ENCODE results near the gene ELAVL3.

Gene ELAVL3

GRCh38 chr19:11426656-11427055, 54.2 kb downstream of the ELAVL3 start:
- Histone ChIP-seq H3K9me3 (ENCODE audit: control insufficient read depth, insufficient read depth, low read depth, low read length) (no peaks in the 10 kb centered on the region), H3K9ac (ENCODE audit: low read length) (no peak overlapping the region), H3K4me3 (ENCODE audit: low read depth, low read length) (no peak overlapping the region), H3K27me3 (ENCODE audit: control insufficient read depth, insufficient read depth, low read length) (peaks cover 30% of the 10 kb centered on the region), H3K27ac (ENCODE audit: low read depth, low read length) (no peak overlapping the region), H3K4me1 (ENCODE audit: control insufficient read depth, insufficient read depth, low read length) (peaks cover 10% of the 10 kb centered on the region; the same call in 1 of the 2 replicates), H3K36me3 (ENCODE audit: control insufficient read depth, insufficient read depth, low read length) (no peaks in the 10 kb centered on the region)

- H3K4me1 ChIP-seq (ENCODE audit: control insufficient read depth, insufficient read depth, low read length), result peaks cover 16% of the 10 kb centered on the region; the same call in 1 of the 2 replicates
- H3K4me3 ChIP-seq (ENCODE audit: low read depth, low read length), result no peak overlapping the region
- H3K27me3 ChIP-seq (ENCODE audit: control insufficient read depth, insufficient read depth, low read length), result peaks cover 37% of the 10 kb centered on the region
- no peaks in the 10 kb centered on the region for H3K36me3 ChIP-seq (ENCODE audit: control insufficient read depth, insufficient read depth, low read length)
- peak overlapping the region; percentile 4 for H3K9ac ChIP-seq (ENCODE audit: low read length)
- no peaks in the 10 kb centered on the region for H3K9me3 ChIP-seq (ENCODE audit: control insufficient read depth, insufficient read depth, low read depth, low read length)
- H3K27ac ChIP-seq (ENCODE audit: low read depth, low read length), result no peak overlapping the region
These were observed 55.0 kb downstream of the ELAVL3 start for GRCh38 chr19:11425719-11426457.

- Histone ChIP-seq H3K4me3 (ENCODE audit: low read depth, low read length) (peak overlapping the region; percentile 8; the same call in 1 of the 2 replicates), H3K9me3 (ENCODE audit: control insufficient read depth, insufficient read depth, low read depth, low read length) (no peaks in the 10 kb centered on the region), H3K9ac (ENCODE audit: low read length) (no peak overlapping the region), H3K27ac (ENCODE audit: low read depth, low read length) (no peak overlapping the region), H3K4me1 (ENCODE audit: control insufficient read depth, insufficient read depth, low read length) (peaks cover 20% of the 10 kb centered on the region; the same call in 1 of the 2 replicates), H3K27me3 (ENCODE audit: control insufficient read depth, insufficient read depth, low read length) (peaks cover 57% of the 10 kb centered on the region), H3K36me3 (ENCODE audit: control insufficient read depth, insufficient read depth, low read length) (no peaks in the 10 kb centered on the region)
These were observed 57.1 kb downstream of the ELAVL3 start for GRCh38 chr19:11423791-11424181.

- H3K27me3 ChIP-seq (ENCODE audit: control insufficient read depth, insufficient read depth, low read length), result peaks cover 60% of the 10 kb centered on the region
These were observed 57.6 kb downstream of the ELAVL3 start for GRCh38 chr19:11423164-11423790.

GRCh38 chr19:11422163-11423065, 58.4 kb downstream of the ELAVL3 start:
- Histone ChIP-seq H3K4me1 (ENCODE audit: control insufficient read depth, insufficient read depth, low read length) (peaks cover 24% of the 10 kb centered on the region; the same call in 1 of the 2 replicates), H3K27ac (ENCODE audit: low read depth, low read length) (no peak overlapping the region), H3K36me3 (ENCODE audit: control insufficient read depth, insufficient read depth, low read length) (no peaks in the 10 kb centered on the region), H3K9ac (ENCODE audit: low read length) (no peak overlapping the region), H3K27me3 (ENCODE audit: control insufficient read depth, insufficient read depth, low read length) (peaks cover 65% of the 10 kb centered on the region), H3K9me3 (ENCODE audit: control insufficient read depth, insufficient read depth, low read depth, low read length) (no peaks in the 10 kb centered on the region), H3K4me3 (ENCODE audit: low read depth, low read length) (peak overlapping the region; percentile 69)

More at GRCh38 chr19:11423164-11423790, 57.6 kb downstream of the ELAVL3 start:
- Histone ChIP-seq H3K9me3 (ENCODE audit: control insufficient read depth, insufficient read depth, low read depth, low read length) (no peaks in the 10 kb centered on the region), H3K4me3 (ENCODE audit: low read depth, low read length) (peak overlapping the region; percentile 69), H3K27ac (ENCODE audit: low read depth, low read length) (no peak overlapping the region), H3K4me1 (ENCODE audit: control insufficient read depth, insufficient read depth, low read length) (peaks cover 20% of the 10 kb centered on the region; the same call in 1 of the 2 replicates), H3K36me3 (ENCODE audit: control insufficient read depth, insufficient read depth, low read length) (no peaks in the 10 kb centered on the region), H3K9ac (ENCODE audit: low read length) (no peak overlapping the region)

- no peak overlapping the region for H3K27ac ChIP-seq (ENCODE audit: low read depth, low read length)
- H3K9ac ChIP-seq (ENCODE audit: low read length), result peak overlapping the region; percentile 29
- peak overlapping the region; percentile 69 for H3K4me3 ChIP-seq (ENCODE audit: low read depth, low read length)
- peaks cover 23% of the 10 kb centered on the region; the same call in 1 of the 2 replicates for H3K4me1 ChIP-seq (ENCODE audit: control insufficient read depth, insufficient read depth, low read length)
- H3K27me3 ChIP-seq (ENCODE audit: control insufficient read depth, insufficient read depth, low read length), result peaks cover 71% of the 10 kb centered on the region
- H3K36me3 ChIP-seq (ENCODE audit: control insufficient read depth, insufficient read depth, low read length), result no peaks in the 10 kb centered on the region
- no peaks in the 10 kb centered on the region for H3K9me3 ChIP-seq (ENCODE audit: control insufficient read depth, insufficient read depth, low read depth, low read length)
These were observed 59.3 kb downstream of the ELAVL3 start for GRCh38 chr19:11421371-11422098.

- no peaks in the 10 kb centered on the region for H3K9me3 ChIP-seq (ENCODE audit: control insufficient read depth, insufficient read depth, low read depth, low read length)
- no peaks in the 10 kb centered on the region for H3K36me3 ChIP-seq (ENCODE audit: control insufficient read depth, insufficient read depth, low read length)
- H3K27ac ChIP-seq (ENCODE audit: low read depth, low read length), result no peak overlapping the region
- H3K27me3 ChIP-seq (ENCODE audit: control insufficient read depth, insufficient read depth, low read length), result peaks cover 71% of the 10 kb centered on the region
- peak overlapping the region; percentile 69 for H3K4me3 ChIP-seq (ENCODE audit: low read depth, low read length)
- peak overlapping the region; percentile 29 for H3K9ac ChIP-seq (ENCODE audit: low read length)
- H3K4me1 ChIP-seq (ENCODE audit: control insufficient read depth, insufficient read depth, low read length), result peaks cover 16% of the 10 kb centered on the region; the same call in 1 of the 2 replicates
These were observed 60.1 kb downstream of the ELAVL3 start for GRCh38 chr19:11420429-11421370.

GRCh38 chr19:11418549-11419506, 62.0 kb downstream of the ELAVL3 start, which contains the start of gene RGL3:
TSS of gene RGL3 (minus strand) at chr19:11419314. CDS start at chr19:11419278, 36 bp downstream.
- H3K4me3 ChIP-seq (ENCODE audit: low read depth, low read length), result peak within 1 kb of the TSS; percentile 99
- peak within 1 kb of the TSS; percentile 74 for H3K9ac ChIP-seq (ENCODE audit: low read length)
- H3K4me1 ChIP-seq (ENCODE audit: control insufficient read depth, insufficient read depth, low read length), result peaks cover 16% of the 10 kb centered on the region; the same call in 1 of the 2 replicates
- H3K27me3 ChIP-seq (ENCODE audit: control insufficient read depth, insufficient read depth, low read length), result peaks cover 62% of the 10 kb centered on the region
- H3K36me3 ChIP-seq (ENCODE audit: control insufficient read depth, insufficient read depth, low read length), result no peaks in the 10 kb centered on the region
- H3K27ac ChIP-seq (ENCODE audit: low read depth, low read length), result 0 out of 2 replicates have a peak within 1 kb of the TSS, but pooled peaks have one; percentile 56
- H3K9me3 ChIP-seq (ENCODE audit: control insufficient read depth, insufficient read depth, low read depth, low read length), result no peaks in the 10 kb centered on the region

GRCh38 chr19:11418094-11418548, 62.7 kb downstream of the ELAVL3 start:
- H3K27me3 ChIP-seq (ENCODE audit: control insufficient read depth, insufficient read depth, low read length), result peaks cover 55% of the 10 kb centered on the region
- H3K9ac ChIP-seq (ENCODE audit: low read length), result peak overlapping the region; percentile 17
- no peak overlapping the region for H3K27ac ChIP-seq (ENCODE audit: low read depth, low read length)
- H3K4me1 ChIP-seq (ENCODE audit: control insufficient read depth, insufficient read depth, low read length), result peaks cover 16% of the 10 kb centered on the region; the same call in 1 of the 2 replicates
- H3K36me3 ChIP-seq (ENCODE audit: control insufficient read depth, insufficient read depth, low read length), result no peaks in the 10 kb centered on the region
- no peaks in the 10 kb centered on the region for H3K9me3 ChIP-seq (ENCODE audit: control insufficient read depth, insufficient read depth, low read depth, low read length)
- peak overlapping the region; percentile 99 for H3K4me3 ChIP-seq (ENCODE audit: low read depth, low read length)

Data from HUES6 (cell line).